MCF 10A (cell line): Measurements from ENCODE around the gene NAIF1. TPM values are rescaled to one million over a fixed set of nuclear protein-coding genes. Genes with fewer than 3 reads are reported as not detected.
"Not testable (repeated sequence)": the region's sequence is repeated elsewhere in the genome, so short reads cannot be mapped to it uniquely, and the experiment has no call there.

ENCODE experiments used
- BruUV-seq: library from RNA; stranded (reverse); fragments of 400-500 nt; replicated peaks from 2 replicates; lab custom pipeline; 2021; lab: Mats Ljungman, UMichigan
- CTCF ChIA-PET: fragments of 300-600 bp; sonication (Branson Sonifier 250); formaldehyde crosslinking; extraction: SDS; loops from one replicate; lab custom pipeline; 2021; ENCODE audit warnings: antibody characterized with exemption, inconsistent platforms; lab: Yijun Ruan, JAX
- POLR2A ChIA-PET: fragments of 300-600, 350-650 bp; sonication (Branson Sonifier 250); formaldehyde crosslinking; extraction: SDS; loops from one replicate; lab custom pipeline; 2020; ENCODE audit warnings: antibody characterized with exemption, inconsistent platforms; lab: Yijun Ruan, JAX
- DNase-seq: peaks from one replicate; pipeline ENCODE4 v3.0.0-alpha.2; 2018; ENCODE audit not compliant: unreplicated experiment
- H3K27ac Mint-ChIP-seq: one replicate; pipeline ENCODE4 v1.8.0; 2022; ENCODE audit warnings: mild to moderate bottlenecking, low read depth, mixed read lengths; ENCODE audit not compliant: unreplicated experiment
- H3K27me3 Mint-ChIP-seq: one replicate; pipeline ENCODE4 v1.8.0; 2022; ENCODE audit warnings: mixed read lengths; ENCODE audit not compliant: insufficient read depth, unreplicated experiment
- H3K36me3 Mint-ChIP-seq: one replicate; pipeline ENCODE4 v1.8.0; 2022; ENCODE audit warnings: mild to moderate bottlenecking, moderate library complexity, mixed read lengths; ENCODE audit not compliant: insufficient read depth, unreplicated experiment
- H3K4me1 Mint-ChIP-seq: one replicate; pipeline ENCODE4 v1.8.0; 2022; ENCODE audit warnings: mixed read lengths; ENCODE audit not compliant: insufficient read depth, unreplicated experiment
- H3K4me3 Mint-ChIP-seq: one replicate; pipeline ENCODE4 v1.8.0; 2022; ENCODE audit warnings: mild to moderate bottlenecking, moderate library complexity, mixed read lengths; ENCODE audit not compliant: unreplicated experiment
- H3K9me3 Mint-ChIP-seq: one replicate; pipeline ENCODE4 v1.8.0; 2022; ENCODE audit warnings: mixed read lengths; ENCODE audit not compliant: unreplicated experiment
- CTCF ChIP-seq: fragments of 200-600 bp; IDR thresholded peaks from one replicate; pipeline ENCODE4 v1.8.0; 2022; ENCODE audit warnings: antibody characterized with exemption, mild to moderate bottlenecking; ENCODE audit not compliant: unreplicated experiment
- intact Hi-C: fragments of 100-400 bp; cut with micrococcal nuclease; formaldehyde crosslinking; loops from 2 replicates; pipeline ENCODE4 v1.14.1; 2022
- total RNA-seq: library from RNA; stranded (reverse); gene quantifications from 2 replicates; pipeline ENCODE4 v1.2.3, GENCODE V29; 2022

The NAIF1 gene
- total RNA-seq, 1 experiment from 2014 or later, result 15.8 TPM

GRCh38 chr9:128114326-128115186, 47.4 kb upstream of the NAIF1 start:
- ChIA-PET POLR2A (interaction anchor here (0.6 kb wide), 1 partner anchor 56 kb away, joined by 3 read pairs; no protein-coding TSS in a partner anchor), CTCF (interaction anchor here (0.6 to 4.8 kb wide), 3 partner anchors 9 to 19 kb away, joined by 3 to 62 read pairs (median 5); no protein-coding TSS in a partner anchor)
- DNase-seq, result no peak
- Mint-ChIP-seq H3K9me3 (no peaks in the 10 kb centered on the region), H3K4me1 (no peaks in the 10 kb centered on the region), H3K4me3 (no peak overlapping the region), H3K27me3 (no peaks in the 10 kb centered on the region), H3K27ac (no peak overlapping the region), H3K36me3 (peaks cover 25% of the 10 kb centered on the region)
- TF ChIP-seq CTCF, result no peak
- intact Hi-C loops, result no loop called here
- BruUV-seq, result no TSS peak

GRCh38 chr9:128113526-128114325, 46.6 kb upstream of the NAIF1 start:
- CTCF ChIA-PET, result interaction anchor here (0.6 to 4.8 kb wide), 3 partner anchors 9 to 18 kb away, joined by 3 to 62 read pairs (median 5); no protein-coding TSS in a partner anchor
- Mint-ChIP-seq H3K27ac (no peak overlapping the region), H3K9me3 (no peaks in the 10 kb centered on the region), H3K4me3 (no peak overlapping the region), H3K27me3 (no peaks in the 10 kb centered on the region), H3K4me1 (no peaks in the 10 kb centered on the region), H3K36me3 (peaks cover 24% of the 10 kb centered on the region)
- POLR2A ChIA-PET, result interaction anchor here (0.6 to 0.8 kb wide), 2 partner anchors 16 to 56 kb away, joined by 3 read pairs; no protein-coding TSS in a partner anchor
- intact Hi-C loops, result no loop called here
- BruUV-seq, result no TSS peak
- no peak for DNase-seq
- no peak for TF ChIP-seq CTCF

- not testable (repeated sequence) for DNase-seq, BruUV-seq
Observed at GRCh38 chr9:128111726-128112125, 44.6 kb upstream of the NAIF1 start.

GRCh38 chr9:128109050-128109709, 42.1 kb upstream of the NAIF1 start:
- H3K4me3 Mint-ChIP-seq, result no peak overlapping the region
- no TSS peak for BruUV-seq
- ChIA-PET POLR2A (interaction anchor here (4.5 kb wide), 1 partner anchor 10 kb away, joined by 19 read pairs; no protein-coding TSS in a partner anchor), CTCF (interaction anchor here (0.6 to 1.8 kb wide), 3 partner anchors 8 to 149 kb away, joined by 3 to 4 read pairs (median 3); no protein-coding TSS in a partner anchor)
- intact Hi-C loops, result no loop called here
- peaks cover 47% of the 10 kb centered on the region for H3K36me3 Mint-ChIP-seq
- no peak overlapping the region for H3K27ac Mint-ChIP-seq
- no peaks in the 10 kb centered on the region for H3K27me3 Mint-ChIP-seq
- DNase-seq, result no peak
- no peak for TF ChIP-seq CTCF
- H3K9me3 Mint-ChIP-seq, result no peaks in the 10 kb centered on the region
- no peaks in the 10 kb centered on the region for H3K4me1 Mint-ChIP-seq

More at GRCh38 chr9:128111726-128112125, 44.6 kb upstream of the NAIF1 start:
- CTCF ChIA-PET, result interaction anchor here (0.6 kb wide), 1 partner anchor 212 kb away, joined by 3 read pairs; no protein-coding TSS in a partner anchor
- H3K36me3 Mint-ChIP-seq, result peaks cover 34% of the 10 kb centered on the region
- H3K27me3 Mint-ChIP-seq, H3K4me3 Mint-ChIP-seq, H3K9me3 Mint-ChIP-seq, H3K4me1 Mint-ChIP-seq, H3K27ac Mint-ChIP-seq, intact Hi-C loops: not testable (repeated sequence)
- POLR2A ChIA-PET, result interaction anchor here (0.6 to 4.5 kb wide), 2 partner anchors 13 to 39 kb away, joined by 4 to 19 read pairs; no protein-coding TSS in a partner anchor
